HepG2 (cell line): ENCODE data around the gene GRK5. TPM values are rescaled to one million over a fixed set of nuclear protein-coding genes. Genes with fewer than 3 reads are reported as not detected.
A peak's percentile ranks its signal among the peaks of the same experiment; 100 is the strongest.

ENCODE experiments used
- ATAC-seq: fragments of 200-7000 bp; cut with Tn5 transposase; 3 replicates; pipeline ENCODE4 v1.9.1; 2020; ENCODE audit warnings: mild to moderate bottlenecking, moderate library complexity
- BruUV-seq: library from RNA; stranded (reverse); fragments of 400-500 nt; replicated peaks from 2 replicates; lab custom pipeline; 2021; lab: Mats Ljungman, UMichigan
- CTCF ChIA-PET: fragments of 300-600 bp; formaldehyde crosslinking; extraction: SDS; loops from one replicate; lab custom pipeline; 2021; ENCODE audit warnings: low total read pairs, inconsistent platforms, low intra/inter-chr PET ratio; lab: Yijun Ruan, JAX
- POLR2A ChIA-PET: fragments of 350-600 bp; sonication (Branson Sonifier 250); formaldehyde crosslinking; loops from one replicate; lab custom pipeline; 2020; ENCODE audit warnings: antibody characterized with exemption, inconsistent platforms; lab: Yijun Ruan, JAX
- DNase-seq: peaks from one replicate; pipeline ENCODE4 v3.0.0-alpha.2; 2015; ENCODE audit warnings: low spot score
- FAIRE-seq: peaks from 3 replicates; lab custom pipeline; 2011; peaks lifted over from hg19 to GRCh38; lab: Jason Lieb, UNC
- H2AFZ ChIP-seq: one replicate; pipeline ENCODE4 v1.6.1; 2011; ENCODE audit warnings: low read length, inconsistent platforms
- H3K27ac ChIP-seq: fragments of 300-600 bp; 3 replicates; pipeline ENCODE4 v1.8.0; 2011; ENCODE audit warnings: mixed run types, mild to moderate bottlenecking, mixed read lengths, low read length, inconsistent platforms; ENCODE audit not compliant: insufficient read depth; ENCODE audit errors: extremely low read length
- H3K27me3 ChIP-seq, 2 experiments: fragments of 200-600 bp in 1 of 2; 2 replicates in 1 of 2; 3 replicates in 1 of 2; pipeline versions ENCODE4 v1.6.0 to v1.8.0; 2011; ENCODE audit warnings: low read length in 2 of 2, mild to moderate bottlenecking in 2 of 2, moderate library complexity in 2 of 2, inconsistent platforms in 1 of 2; ENCODE audit not compliant: insufficient read depth in 2 of 2, control insufficient read depth in 1 of 2
- H3K36me3 ChIP-seq, 2 experiments: fragments of 200-600 bp in 1 of 2; replicated peaks in 1 of 2; 2 replicates in 1 of 2; 3 replicates in 1 of 2; pipeline versions ENCODE4 v1.5.1 to v1.8.0; 2011; ENCODE audit warnings: low read length in 2 of 2, inconsistent platforms in 1 of 2; ENCODE audit not compliant: insufficient read depth in 2 of 2, control insufficient read depth in 1 of 2
- H3K4me1 ChIP-seq: 2 replicates; pipeline ENCODE4 v1.5.1; 2012; ENCODE audit warnings: low read length, inconsistent platforms; ENCODE audit not compliant: insufficient read depth
- H3K4me2 ChIP-seq: 2 replicates; pipeline ENCODE4 v1.6.0; 2011; ENCODE audit warnings: low read depth, low read length, inconsistent platforms
- H3K4me3 ChIP-seq, 3 experiments: fragments of 200-600 bp in 1 of 3; sonication (generic), shearing (Covaris generic) in 1 of 3; replicated peaks in 1 of 3; 2 replicates each; pipeline ENCODE4 v1.5.1; 2011 to 2016; ENCODE audit warnings: low read length in 3 of 3, inconsistent platforms in 2 of 3, low read depth in 2 of 3, mild to moderate bottlenecking in 2 of 3, control low read depth in 1 of 3, mixed read lengths in 1 of 3; ENCODE audit not compliant: insufficient read depth in 1 of 3
- H3K79me2 ChIP-seq: one replicate; pipeline ENCODE4 v1.6.1; 2011; ENCODE audit warnings: low read length, inconsistent platforms; ENCODE audit not compliant: insufficient read depth
- H3K9ac ChIP-seq: 2 replicates; pipeline ENCODE4 v1.6.0; 2011; ENCODE audit warnings: mild to moderate bottlenecking, low read depth, low read length, inconsistent platforms; ENCODE audit not compliant: insufficient read depth
- H3K9me3 ChIP-seq: 2 replicates; pipeline ENCODE4 v1.5.1; 2012; ENCODE audit warnings: mild to moderate bottlenecking, low read length
- H4K20me1 ChIP-seq: 2 replicates; pipeline ENCODE4 v1.6.0; 2011; ENCODE audit warnings: inconsistent platforms, mild to moderate bottlenecking, low read length, moderate library complexity; ENCODE audit not compliant: insufficient read depth
- ARNTL ChIP-seq: sonication (generic); formaldehyde crosslinking; IDR thresholded peaks from 2 replicates; pipeline ENCODE4 v1.4.0; 2020; ENCODE audit warnings: mild to moderate bottlenecking, missing genetic modification reagents
- BCLAF1 ChIP-seq: fragments of 450-650 bp; IDR thresholded peaks from 2 replicates; pipeline ENCODE4 v1.6.1; 2017; ENCODE audit warnings: mild to moderate bottlenecking
- ELK4 ChIP-seq: sonication (generic); formaldehyde crosslinking; IDR thresholded peaks from 2 replicates; pipeline ENCODE4 v1.9.0; 2021; ENCODE audit warnings: missing genetic modification reagents, borderline replicate concordance
- FOSL2 ChIP-seq: sonication (generic); formaldehyde crosslinking; IDR thresholded peaks from 2 replicates; pipeline ENCODE4 v1.4.0; 2020; ENCODE audit warnings: missing genetic modification reagents
- LCORL ChIP-seq, 2 experiments: fragments of 450-650 bp in 1 of 2; sonication (generic) in 1 of 2; formaldehyde crosslinking in 1 of 2; IDR thresholded peaks; 2 replicates each; pipeline versions ENCODE4 v1.5.0 to v1.6.1; 2017 to 2020; ENCODE audit warnings: antibody characterized with exemption in 1 of 2, missing genetic modification reagents in 1 of 2
- MNT ChIP-seq: fragments of 450-650 bp; IDR thresholded peaks from 2 replicates; pipeline ENCODE4 v1.6.1; 2016
- MTF2 ChIP-seq: sonication (generic); formaldehyde crosslinking; IDR thresholded peaks from 2 replicates; pipeline ENCODE4 v1.5.0; 2020; ENCODE audit warnings: missing genetic modification reagents, borderline replicate concordance
- RAD51 ChIP-seq: fragments of 450-650 bp; IDR thresholded peaks from 2 replicates; pipeline ENCODE4 v1.6.1; 2016; ENCODE audit warnings: borderline replicate concordance
- ZNF598 ChIP-seq: sonication (generic); formaldehyde crosslinking; IDR thresholded peaks from 2 replicates; pipeline ENCODE4 v1.5.1; 2020; ENCODE audit warnings: mild to moderate bottlenecking, missing genetic modification reagents, borderline replicate concordance
- ZNF644 ChIP-seq: IDR thresholded peaks from 2 replicates; pipeline ENCODE4 v1.6.1; 2016; ENCODE audit warnings: low read depth
- ZSCAN29 ChIP-seq: sonication (generic); formaldehyde crosslinking; conservative IDR thresholded peaks from 2 replicates; pipeline ENCODE4 v1.4.0; 2020; ENCODE audit warnings: mild to moderate bottlenecking, missing genetic modification reagents
- WGBS: methylation state at CpG from one replicate; pipeline ENCODE4 v1.1.6; 2017; ENCODE audit warnings: low lambda C conversion rate; 5-methylcytosine and 5-hydroxymethylcytosine counted together
- in situ Hi-C: cut with HindIII; loops from 2 replicates; pipeline ENCODE4 v1.10.0; 2017; ENCODE audit warnings: low pct_unique_long_range_greater_than_20kb; ENCODE audit not compliant: extremely low pct_ligation_motif_present
- intact Hi-C: fragments of 100-400 bp; cut with micrococcal nuclease; formaldehyde crosslinking; loops from one replicate; pipeline ENCODE4 v1.10.0; 2022; ENCODE audit not compliant: unreplicated experiment
- polyA plus RNA-seq, 8 experiments: library from polyadenylated mRNA; depleted of rRNA in 3 of 8; stranded (reverse) in 7 of 8; unstranded in 1 of 8; fragments of >200 nt; fragmentation: Illumina TruSeq in 4 of 8; extraction: Trizol in 4 of 8; gene quantifications; 2 replicates each; pipeline versions ENCODE4 v1.2.1 to v1.2.3, GENCODE V29; 2011 to 2016; ENCODE audit warnings: low read depth in 4 of 8, missing spikeins in 1 of 8, mixed read lengths in 1 of 8; ENCODE audit not compliant: insufficient read depth in 1 of 8
- total RNA-seq, 5 experiments: library from RNA; depleted of rRNA; stranded (reverse); fragments of >200 nt; fragmentation: Illumina TruSeq; extraction: Trizol; gene quantifications; 2 replicates each; pipeline ENCODE4 v1.2.3, GENCODE V29; 2016; ENCODE audit warnings: low read depth in 1 of 5
- TF ChIP-seq, protein P1 (sequence below): sonication (generic); formaldehyde crosslinking; IDR thresholded peaks from 2 replicates; pipeline ENCODE4 v1.4.0; 2020; ENCODE audit warnings: missing genetic modification reagents

The GRK5 gene
- total and polyA plus RNA-seq, 2 of the 13 experiments (the other 11 are each of a cell fraction or from before 2014, with no cell fraction given) = 10.4 to 12.6 TPM

- 22% methylated on average over 4 of the region's 6 CpGs for WGBS
- Histone ChIP-seq H3K36me3 (no peaks in the 10 kb centered on the region), H3K27ac (no peak overlapping the region), H3K79me2 (no peaks in the 10 kb centered on the region), H3K4me2 (no peak overlapping the region), H3K9me3 (no peaks in the 10 kb centered on the region), H3K4me3 (no peak overlapping the region), H3K9ac (no peak overlapping the region), H3K4me1 (peaks cover 54% of the 10 kb centered on the region), H3K27me3 (peaks cover 0 to 4% of the 10 kb centered on the region in 2 experiments; a peak in 1 of 5 replicates), H4K20me1 (no peaks in the 10 kb centered on the region), H2AFZ (no peak overlapping the region)
- in situ Hi-C loops (loop anchor here (5.0 kb wide), 1 partner anchor 47 kb away; no protein-coding TSS in a partner anchor), intact Hi-C loops (loop anchor here (5.0 kb wide), 1 partner anchor 48 kb away; the partner anchor contains the start of gene RGS10)
- FAIRE-seq = no peak
- POLR2A ChIA-PET = no interaction called here
- no TSS peak for BruUV-seq
- no peak for ATAC-seq
- CTCF ChIA-PET = no interaction called here
- no peak for DNase-seq
- TF ChIP-seq FOSL2 (CRISPR knock-in tag) (peak; percentile 69), MTF2 (no peak), ZNF644 (no peak), LCORL (IDR thresholded peaks at IDR 0.05) (no peak), LCORL (CRISPR knock-in tag; IDR thresholded peaks at IDR 0.05) (peak; percentile 25; the same call in 1 of the 2 replicates), ELK4 (CRISPR knock-in tag) (no peak), ARNTL (no peak), RAD51 (no peak), MNT (peak; percentile 59), ZSCAN29 (CRISPR knock-in tag) (no peak), BCLAF1 (no peak), ZNF598 (no peak)
- TF ChIP-seq, protein P1, sequence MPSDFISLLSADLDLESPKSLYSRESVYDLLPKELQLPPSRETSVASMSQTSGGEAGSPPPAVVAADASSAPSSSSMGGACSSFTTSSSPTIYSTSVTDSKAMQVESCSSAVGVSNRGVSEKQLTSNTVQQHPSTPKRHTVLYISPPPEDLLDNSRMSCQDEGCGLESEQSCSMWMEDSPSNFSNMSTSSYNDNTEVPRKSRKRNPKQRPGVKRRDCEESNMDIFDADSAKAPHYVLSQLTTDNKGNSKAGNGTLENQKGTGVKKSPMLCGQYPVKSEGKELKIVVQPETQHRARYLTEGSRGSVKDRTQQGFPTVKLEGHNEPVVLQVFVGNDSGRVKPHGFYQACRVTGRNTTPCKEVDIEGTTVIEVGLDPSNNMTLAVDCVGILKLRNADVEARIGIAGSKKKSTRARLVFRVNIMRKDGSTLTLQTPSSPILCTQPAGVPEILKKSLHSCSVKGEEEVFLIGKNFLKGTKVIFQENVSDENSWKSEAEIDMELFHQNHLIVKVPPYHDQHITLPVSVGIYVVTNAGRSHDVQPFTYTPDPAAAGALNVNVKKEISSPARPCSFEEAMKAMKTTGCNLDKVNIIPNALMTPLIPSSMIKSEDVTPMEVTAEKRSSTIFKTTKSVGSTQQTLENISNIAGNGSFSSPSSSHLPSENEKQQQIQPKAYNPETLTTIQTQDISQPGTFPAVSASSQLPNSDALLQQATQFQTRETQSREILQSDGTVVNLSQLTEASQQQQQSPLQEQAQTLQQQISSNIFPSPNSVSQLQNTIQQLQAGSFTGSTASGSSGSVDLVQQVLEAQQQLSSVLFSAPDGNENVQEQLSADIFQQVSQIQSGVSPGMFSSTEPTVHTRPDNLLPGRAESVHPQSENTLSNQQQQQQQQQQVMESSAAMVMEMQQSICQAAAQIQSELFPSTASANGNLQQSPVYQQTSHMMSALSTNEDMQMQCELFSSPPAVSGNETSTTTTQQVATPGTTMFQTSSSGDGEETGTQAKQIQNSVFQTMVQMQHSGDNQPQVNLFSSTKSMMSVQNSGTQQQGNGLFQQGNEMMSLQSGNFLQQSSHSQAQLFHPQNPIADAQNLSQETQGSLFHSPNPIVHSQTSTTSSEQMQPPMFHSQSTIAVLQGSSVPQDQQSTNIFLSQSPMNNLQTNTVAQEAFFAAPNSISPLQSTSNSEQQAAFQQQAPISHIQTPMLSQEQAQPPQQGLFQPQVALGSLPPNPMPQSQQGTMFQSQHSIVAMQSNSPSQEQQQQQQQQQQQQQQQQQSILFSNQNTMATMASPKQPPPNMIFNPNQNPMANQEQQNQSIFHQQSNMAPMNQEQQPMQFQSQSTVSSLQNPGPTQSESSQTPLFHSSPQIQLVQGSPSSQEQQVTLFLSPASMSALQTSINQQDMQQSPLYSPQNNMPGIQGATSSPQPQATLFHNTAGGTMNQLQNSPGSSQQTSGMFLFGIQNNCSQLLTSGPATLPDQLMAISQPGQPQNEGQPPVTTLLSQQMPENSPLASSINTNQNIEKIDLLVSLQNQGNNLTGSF (CRISPR knock-in tag) = no peak
Measured at GRCh38 chr10:119494236-119495020, 287.1 kb downstream of the GRK5 start.
